Endodermal cell (in vitro differentiated cells): ENCODE data around the gene BORCS6. TPM values are rescaled to one million over a fixed set of nuclear protein-coding genes. Genes with fewer than 3 reads are reported as not detected.

ENCODE experiments used
- DNase-seq: peaks from one replicate; pipeline ENCODE4 v3.0.0-alpha.2; 2017
- H3K27ac ChIP-seq: 2 replicates; pipeline ENCODE4 v1.5.1; 2013; ENCODE audit warnings: mild to moderate bottlenecking, low read depth, low read length, moderate library complexity
- H3K27me3 ChIP-seq: 2 replicates; pipeline ENCODE4 v1.6.1; 2013; ENCODE audit warnings: mild to moderate bottlenecking, low read length, moderate library complexity; ENCODE audit not compliant: insufficient read depth, control insufficient read depth, poor library complexity, severe bottlenecking
- H3K36me3 ChIP-seq: 2 replicates; pipeline ENCODE4 v1.7.0; 2013; ENCODE audit warnings: mild to moderate bottlenecking, low read length, moderate library complexity; ENCODE audit not compliant: control insufficient read depth, insufficient read depth
- H3K4me1 ChIP-seq: one replicate; pipeline ENCODE4 v1.7.0; 2013; ENCODE audit warnings: low read length; ENCODE audit not compliant: control insufficient read depth, insufficient read depth
- H3K4me3 ChIP-seq: 2 replicates; pipeline ENCODE4 v1.5.1; 2013; ENCODE audit warnings: mild to moderate bottlenecking, low read length, moderate library complexity
- H3K9ac ChIP-seq: 2 replicates; pipeline ENCODE4 v1.6.1; 2013; ENCODE audit warnings: mild to moderate bottlenecking, low read length, moderate library complexity; ENCODE audit not compliant: poor library complexity, severe bottlenecking; ENCODE audit errors: extremely low read depth
- H3K9me3 ChIP-seq: 2 replicates; pipeline ENCODE4 v1.6.1; 2013; ENCODE audit warnings: mild to moderate bottlenecking, low read length, moderate library complexity; ENCODE audit not compliant: control insufficient read depth
- H3K27ac Mint-ChIP-seq: 2 replicates; pipeline ENCODE4 v1.8.0; 2020; ENCODE audit warnings: mixed read lengths
- H3K27me3 Mint-ChIP-seq: 2 replicates; pipeline ENCODE4 v1.8.0; 2021; ENCODE audit warnings: mild to moderate bottlenecking, mixed read lengths; ENCODE audit not compliant: insufficient read depth
- H3K36me3 Mint-ChIP-seq: 2 replicates; pipeline ENCODE4 v1.8.0; 2020; ENCODE audit warnings: low read depth, mixed read lengths
- H3K4me1 Mint-ChIP-seq: 2 replicates; pipeline ENCODE4 v1.8.0; 2020; ENCODE audit warnings: mixed read lengths
- H3K4me3 Mint-ChIP-seq: 2 replicates; pipeline ENCODE4 v1.8.0; 2020; ENCODE audit warnings: mild to moderate bottlenecking, moderate library complexity, mixed read lengths
- H3K9me3 Mint-ChIP-seq: 2 replicates; pipeline ENCODE4 v1.8.0; 2020; ENCODE audit warnings: mild to moderate bottlenecking, mixed read lengths
- CTCF ChIP-seq: fragments of 200-600 bp; sonication (generic); conservative IDR thresholded peaks from 2 replicates; pipeline ENCODE4 v1.5.0; 2021; ENCODE audit warnings: antibody characterized with exemption, mild to moderate bottlenecking
- WGBS, 2 experiments: methylation state at CpG; one replicate each; pipeline versions ENCODE4 v1.1.5 to v1.1.7; 2013; ENCODE audit warnings: missing lambda C conversion rate in 2 of 2, mixed read lengths in 1 of 2; ENCODE audit not compliant: insufficient coverage in 1 of 2, insufficient read length in 1 of 2; 5-methylcytosine and 5-hydroxymethylcytosine counted together
- total RNA-seq, 2 donors: library from RNA; stranded (reverse); fragmentation: NEBNext Ultra II Directional in 1 of 2; extraction: Animal tissue kit (Norgen Biotek cat#: 25700) in 1 of 2; gene quantifications; 2 replicates in 1 of 2; 3 replicates in 1 of 2; pipeline ENCODE4 v1.2.1, GENCODE V29; 2021

Gene BORCS6
- total RNA-seq, 2 donors from 2014 or later: 4.1 to 5.5 TPM

GRCh38 chr17:8142158-8142886, 47.7 kb downstream of the BORCS6 start:
- Mint-ChIP-seq H3K4me3 (no peak overlapping the region), H3K9me3 (no peaks in the 10 kb centered on the region), H3K27me3 (no peaks in the 10 kb centered on the region), H3K4me1 (no peaks in the 10 kb centered on the region), H3K27ac (no peak overlapping the region), H3K36me3 (peaks cover 54% of the 10 kb centered on the region)
- TF ChIP-seq CTCF: no peak
- H3K4me1 ChIP-seq: no peaks in the 10 kb centered on the region
- H3K9ac ChIP-seq: no peak overlapping the region
- H3K27ac ChIP-seq: no peak overlapping the region
- DNase-seq: peak; percentile 49
- H3K9me3 ChIP-seq: no peaks in the 10 kb centered on the region
- H3K27me3 ChIP-seq: peaks cover 2% of the 10 kb centered on the region
- H3K36me3 ChIP-seq: peaks cover 51% of the 10 kb centered on the region
- no peak overlapping the region for H3K4me3 ChIP-seq
- WGBS, 2 experiments: 94 to 98% methylated on average over 8 to 23 of the region's 23 CpGs

GRCh38 chr17:8141741-8142140, 48.2 kb downstream of the BORCS6 start:
- peaks cover 8% of the 10 kb centered on the region for H3K27me3 ChIP-seq
- WGBS, 2 experiments: 94 to 95% methylated on average over 9 to 11 of the region's 11 CpGs
- Mint-ChIP-seq H3K27ac (no peak overlapping the region), H3K36me3 (peaks cover 50% of the 10 kb centered on the region), H3K4me3 (no peak overlapping the region), H3K4me1 (no peaks in the 10 kb centered on the region), H3K9me3 (no peaks in the 10 kb centered on the region), H3K27me3 (no peaks in the 10 kb centered on the region)
- H3K9ac ChIP-seq: no peak overlapping the region
- no peak overlapping the region for H3K4me3 ChIP-seq
- H3K4me1 ChIP-seq: no peaks in the 10 kb centered on the region
- no peak overlapping the region for H3K27ac ChIP-seq
- peak; percentile 42 for DNase-seq
- TF ChIP-seq CTCF: no peak
- no peaks in the 10 kb centered on the region for H3K9me3 ChIP-seq
- H3K36me3 ChIP-seq: peaks cover 45% of the 10 kb centered on the region

- Mint-ChIP-seq H3K27me3 (no peaks in the 10 kb centered on the region), H3K4me1 (no peaks in the 10 kb centered on the region), H3K36me3 (peaks cover 43% of the 10 kb centered on the region), H3K27ac (no peak overlapping the region), H3K9me3 (no peaks in the 10 kb centered on the region), H3K4me3 (no peak overlapping the region)
- H3K9me3 ChIP-seq: no peaks in the 10 kb centered on the region
- no peak for DNase-seq
- no peak overlapping the region for H3K4me3 ChIP-seq
- WGBS, 2 experiments: 93 to 100% methylated on average over 1 to 7 of the region's 7 CpGs
- no peaks in the 10 kb centered on the region for H3K4me1 ChIP-seq
- peaks cover 14% of the 10 kb centered on the region for H3K27me3 ChIP-seq
- no peak overlapping the region for H3K27ac ChIP-seq
- H3K36me3 ChIP-seq: peaks cover 38% of the 10 kb centered on the region
- H3K9ac ChIP-seq: no peak overlapping the region
- no peak for TF ChIP-seq CTCF
These were observed 48.9 kb downstream of the BORCS6 start for GRCh38 chr17:8141045-8141444.
